GM21381 (cell line): Measurements from ENCODE around the gene KLHDC8B.
"Not testable (repeated sequence)": the region's sequence is repeated elsewhere in the genome, so short reads cannot be mapped to it uniquely, and the experiment has no call there.

ENCODE experiments used
- ATAC-seq: cut with Tn5 transposase; IDR thresholded peaks from one replicate; pipeline ENCODE4 v1.9.1; 2021; ENCODE audit warnings: mild to moderate bottlenecking, moderate library complexity; ENCODE audit not compliant: unreplicated experiment

The KLHDC8B gene

GRCh38 chr3:49181351-49181750 lies 10.0 kb downstream of the KLHDC8B start:
- no peak for ATAC-seq

GRCh38 chr3:49182682-49183081 lies 11.3 kb downstream of the KLHDC8B start:
- ATAC-seq, result no peak

- no peak for ATAC-seq
Measured at GRCh38 chr3:49183873-49184272, 12.5 kb downstream of the KLHDC8B start.

DNA sequence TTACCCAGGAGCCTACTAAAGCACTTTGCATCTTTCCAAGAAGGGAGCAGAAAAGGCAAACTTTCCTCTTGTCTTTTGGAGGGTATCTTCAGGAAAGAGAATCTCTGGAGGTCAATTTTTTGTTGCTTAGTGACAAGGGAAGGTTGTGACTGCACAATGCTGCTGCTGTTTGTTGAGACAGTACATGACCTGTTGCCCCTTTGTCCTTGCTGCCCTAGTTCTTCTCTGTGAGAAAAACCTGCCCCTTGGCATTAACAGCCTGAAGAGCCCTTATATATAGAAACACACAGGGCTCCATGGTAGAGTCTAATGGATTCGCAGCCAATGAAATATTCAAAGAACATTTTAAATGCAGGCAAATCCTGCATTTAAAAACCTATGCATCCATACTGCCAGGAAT lies 20.3 kb downstream of the KLHDC8B start:
- no peak for ATAC-seq

DNA sequence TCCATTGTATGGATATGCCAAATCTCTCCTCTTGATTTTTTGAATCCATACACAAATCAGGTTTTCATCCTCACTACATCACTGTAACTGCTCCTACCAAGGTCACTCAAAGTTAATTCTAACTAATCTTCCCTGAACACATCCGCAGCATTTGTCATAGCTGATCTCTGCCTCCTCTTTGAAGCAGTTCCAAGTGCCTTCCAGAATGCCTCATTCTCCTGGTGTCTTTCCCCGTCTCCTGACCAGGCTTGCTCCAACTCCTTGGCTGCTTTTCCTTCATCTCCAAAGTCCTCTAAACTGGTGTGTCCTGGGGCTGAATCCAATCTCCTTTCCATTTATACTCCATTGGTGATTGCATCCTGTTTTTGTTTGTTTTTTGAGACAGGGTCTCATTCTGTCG lies 26.8 kb downstream of the KLHDC8B start:
- no peak for ATAC-seq

- ATAC-seq, result no peak
Measured at GRCh38 chr3:49198611-49199230, 27.3 kb downstream of the KLHDC8B start.

- no peak for ATAC-seq
Measured at GRCh38 chr3:49199239-49199899, 28.0 kb downstream of the KLHDC8B start.

DNA sequence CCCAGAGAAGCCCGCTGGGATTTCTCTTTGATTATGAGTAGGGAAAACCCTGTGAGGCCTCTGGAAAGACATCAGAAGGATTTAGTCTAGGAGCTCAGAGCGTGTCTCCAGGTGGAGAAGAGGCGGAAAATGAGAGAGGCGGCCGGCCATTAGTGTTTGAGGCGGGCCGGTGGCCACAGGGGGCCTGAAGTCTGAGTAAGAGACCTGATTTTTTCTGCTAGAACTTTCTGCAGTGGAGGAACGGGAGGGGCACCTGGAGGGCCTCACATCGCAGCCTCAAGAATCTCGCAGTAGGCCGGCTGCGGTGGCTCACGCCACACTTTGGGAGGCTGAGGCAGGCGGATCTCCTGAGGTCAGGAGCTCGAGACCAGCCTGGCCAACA lies 28.5 kb downstream of the KLHDC8B start:
- ATAC-seq, result no peak

- ATAC-seq, result no peak
Measured at GRCh38 chr3:49213541-49213943, 42.1 kb downstream of the KLHDC8B start.

DNA sequence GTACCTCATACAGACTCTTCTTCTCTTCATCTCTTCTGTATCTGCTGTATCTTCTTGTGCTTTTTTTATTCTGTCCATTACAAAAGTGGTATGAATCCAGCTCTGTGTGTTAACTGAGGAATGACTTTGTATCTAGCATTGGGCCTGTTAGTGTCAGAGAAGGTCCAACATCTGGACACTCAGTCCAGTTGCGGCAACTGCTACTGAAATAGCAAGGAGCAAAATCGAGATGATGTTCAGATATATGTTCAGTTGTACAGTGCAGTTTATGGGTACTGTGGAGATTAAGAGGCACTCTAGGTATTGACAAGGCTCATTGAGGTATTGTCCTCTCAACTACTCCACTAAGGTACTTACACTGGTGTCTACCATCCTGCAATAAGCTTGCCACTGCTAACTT lies 42.6 kb downstream of the KLHDC8B start:
- no peak for ATAC-seq

GRCh38 chr3:49216687-49217086 lies 45.3 kb downstream of the KLHDC8B start:
- not testable (repeated sequence) for ATAC-seq

DNA sequence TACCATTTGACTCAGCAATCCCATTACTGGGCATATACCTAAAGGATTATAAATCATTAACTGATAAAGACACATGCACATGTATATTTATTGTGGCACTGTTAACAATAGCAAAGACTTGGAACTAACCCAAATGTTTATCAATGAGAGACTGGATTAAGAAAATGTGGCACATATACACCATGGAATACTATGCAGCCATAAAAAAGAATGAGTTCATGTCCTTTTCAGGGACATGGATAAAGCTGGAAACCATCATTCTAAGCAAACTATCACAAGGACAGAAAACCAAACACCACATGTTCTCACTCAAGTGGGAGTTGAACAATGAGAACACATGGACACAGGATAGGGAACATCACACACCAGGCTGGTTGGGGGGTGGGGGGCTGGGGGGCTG lies 45.7 kb downstream of the KLHDC8B start:
- ATAC-seq, result not testable (repeated sequence)

DNA sequence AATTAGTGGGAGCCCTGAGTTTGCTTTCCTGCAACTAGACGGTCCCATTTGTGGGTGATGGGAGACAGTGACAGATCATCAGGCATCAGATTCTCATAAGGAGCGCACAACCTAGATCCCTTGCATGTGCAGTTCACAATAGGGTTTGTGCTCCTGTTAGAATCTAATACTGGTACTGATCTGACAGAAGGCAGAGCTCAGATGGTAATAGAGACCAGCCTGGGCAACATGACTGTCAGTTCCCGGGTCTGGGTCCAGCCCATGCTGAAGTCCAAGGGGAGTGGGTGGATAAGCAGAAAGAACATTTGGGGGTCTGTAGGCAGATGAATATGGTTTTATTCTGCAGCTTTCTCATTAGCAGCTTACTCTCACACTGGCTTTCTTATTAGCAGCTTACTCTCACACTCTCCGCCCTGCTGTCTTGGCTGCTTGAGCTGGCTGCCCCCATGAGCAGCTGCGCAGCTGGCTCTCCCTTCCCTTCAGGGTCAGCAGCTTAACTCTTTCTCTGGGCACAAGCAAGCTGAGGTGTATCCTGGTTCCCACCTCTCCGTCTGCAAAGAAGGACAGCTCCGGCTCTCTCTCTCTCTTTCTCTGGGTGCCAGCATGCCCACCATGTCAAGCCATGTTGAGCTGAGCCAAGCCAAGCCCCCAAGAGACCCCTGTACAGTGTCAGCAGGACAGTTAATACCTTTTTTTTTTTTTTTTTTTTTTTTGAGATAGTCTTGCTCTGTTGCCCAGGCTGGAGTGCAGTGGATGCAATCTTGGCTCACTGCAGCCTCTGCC lies 46.5 kb downstream of the KLHDC8B start:
- ATAC-seq, result no peak

- not testable (repeated sequence) for ATAC-seq
Measured at GRCh38 chr3:49218471-49218989, 47.1 kb downstream of the KLHDC8B start.

- ATAC-seq, result no peak
Measured at GRCh38 chr3:49219132-49219531, 47.7 kb downstream of the KLHDC8B start.

DNA sequence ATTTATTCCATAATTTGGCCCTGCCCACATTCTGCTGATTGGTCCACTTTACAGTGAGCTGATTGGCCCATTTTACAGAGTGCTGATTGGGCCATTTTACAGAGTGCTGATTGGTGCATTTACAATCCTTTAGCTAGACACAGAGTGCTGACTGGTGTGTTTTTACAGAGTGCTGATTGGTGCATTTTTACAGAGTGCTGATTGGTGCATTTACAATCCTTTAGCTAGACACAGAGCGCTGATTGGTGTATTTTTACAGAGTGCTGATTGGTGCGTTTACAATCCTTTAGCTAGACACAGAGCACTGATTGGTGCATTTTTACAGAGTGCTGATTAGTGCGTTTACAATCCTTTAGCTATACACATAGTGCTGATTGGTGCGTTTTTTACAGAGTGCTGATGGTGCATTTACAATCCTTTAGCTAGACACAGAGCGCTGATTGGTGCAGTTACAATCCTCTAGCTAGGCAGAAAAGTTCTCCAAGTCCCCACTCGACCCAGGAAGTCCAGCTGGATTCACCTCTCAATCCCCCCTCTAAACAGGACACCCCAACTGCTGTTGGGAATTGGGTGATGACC lies 49.7 kb downstream of the KLHDC8B start:
- ATAC-seq, result not testable (repeated sequence)

GRCh38 chr3:49222002-49222401 lies 50.6 kb downstream of the KLHDC8B start:
- ATAC-seq, result no peak
